HepG2 (cell line): Measurements from ENCODE around the gene ARHGAP26. TPM values are rescaled to one million over a fixed set of nuclear protein-coding genes. Genes with fewer than 3 reads are reported as not detected.

Source experiments
- ATAC-seq: fragments of 200-7000 bp; cut with Tn5 transposase; 3 replicates; pipeline ENCODE4 v1.9.1; 2020; ENCODE audit warnings: mild to moderate bottlenecking, moderate library complexity
- BruUV-seq: library from RNA; stranded (reverse); fragments of 400-500 nt; replicated peaks from 2 replicates; lab custom pipeline; 2021; lab: Mats Ljungman, UMichigan
- CTCF ChIA-PET: fragments of 300-600 bp; formaldehyde crosslinking; extraction: SDS; loops from one replicate; lab custom pipeline; 2021; ENCODE audit warnings: low total read pairs, inconsistent platforms, low intra/inter-chr PET ratio; lab: Yijun Ruan, JAX
- POLR2A ChIA-PET: fragments of 350-600 bp; sonication (Branson Sonifier 250); formaldehyde crosslinking; loops from one replicate; lab custom pipeline; 2020; ENCODE audit warnings: antibody characterized with exemption, inconsistent platforms; lab: Yijun Ruan, JAX
- DNase-seq: peaks from one replicate; pipeline ENCODE4 v3.0.0-alpha.2; 2015; ENCODE audit warnings: low spot score
- FAIRE-seq: peaks from 3 replicates; lab custom pipeline; 2011; peaks lifted over from hg19 to GRCh38; lab: Jason Lieb, UNC
- H2AFZ ChIP-seq: one replicate; pipeline ENCODE4 v1.6.1; 2011; ENCODE audit warnings: low read length, inconsistent platforms
- H3K27ac ChIP-seq: fragments of 300-600 bp; 3 replicates; pipeline ENCODE4 v1.8.0; 2011; ENCODE audit warnings: mixed run types, mild to moderate bottlenecking, mixed read lengths, low read length, inconsistent platforms; ENCODE audit not compliant: insufficient read depth; ENCODE audit errors: extremely low read length
- H3K27me3 ChIP-seq, 2 experiments: fragments of 200-600 bp in 1 of 2; 2 replicates in 1 of 2; 3 replicates in 1 of 2; pipeline versions ENCODE4 v1.6.0 to v1.8.0; 2011; ENCODE audit warnings: low read length in 2 of 2, mild to moderate bottlenecking in 2 of 2, moderate library complexity in 2 of 2, inconsistent platforms in 1 of 2; ENCODE audit not compliant: insufficient read depth in 2 of 2, control insufficient read depth in 1 of 2
- H3K36me3 ChIP-seq, 2 experiments: fragments of 200-600 bp in 1 of 2; replicated peaks in 1 of 2; 2 replicates in 1 of 2; 3 replicates in 1 of 2; pipeline versions ENCODE4 v1.5.1 to v1.8.0; 2011; ENCODE audit warnings: low read length in 2 of 2, inconsistent platforms in 1 of 2; ENCODE audit not compliant: insufficient read depth in 2 of 2, control insufficient read depth in 1 of 2
- H3K4me1 ChIP-seq: 2 replicates; pipeline ENCODE4 v1.5.1; 2012; ENCODE audit warnings: low read length, inconsistent platforms; ENCODE audit not compliant: insufficient read depth
- H3K4me2 ChIP-seq: 2 replicates; pipeline ENCODE4 v1.6.0; 2011; ENCODE audit warnings: low read depth, low read length, inconsistent platforms
- H3K4me3 ChIP-seq, 3 experiments: fragments of 200-600 bp in 1 of 3; sonication (generic), shearing (Covaris generic) in 1 of 3; replicated peaks in 1 of 3; 2 replicates each; pipeline ENCODE4 v1.5.1; 2011 to 2016; ENCODE audit warnings: low read length in 3 of 3, inconsistent platforms in 2 of 3, low read depth in 2 of 3, mild to moderate bottlenecking in 2 of 3, control low read depth in 1 of 3, mixed read lengths in 1 of 3; ENCODE audit not compliant: insufficient read depth in 1 of 3
- H3K79me2 ChIP-seq: one replicate; pipeline ENCODE4 v1.6.1; 2011; ENCODE audit warnings: low read length, inconsistent platforms; ENCODE audit not compliant: insufficient read depth
- H3K9ac ChIP-seq: 2 replicates; pipeline ENCODE4 v1.6.0; 2011; ENCODE audit warnings: mild to moderate bottlenecking, low read depth, low read length, inconsistent platforms; ENCODE audit not compliant: insufficient read depth
- H3K9me3 ChIP-seq: 2 replicates; pipeline ENCODE4 v1.5.1; 2012; ENCODE audit warnings: mild to moderate bottlenecking, low read length
- H4K20me1 ChIP-seq: 2 replicates; pipeline ENCODE4 v1.6.0; 2011; ENCODE audit warnings: inconsistent platforms, mild to moderate bottlenecking, low read length, moderate library complexity; ENCODE audit not compliant: insufficient read depth
- GTF2F1 ChIP-seq: fragments of 150-350 bp; IDR thresholded peaks from 2 replicates; pipeline ENCODE4 v1.6.1; 2014; ENCODE audit warnings: low read length
- HOXA9 ChIP-seq: sonication (generic); formaldehyde crosslinking; IDR thresholded peaks from 2 replicates; pipeline ENCODE4 v1.8.1; 2022; ENCODE audit warnings: missing genetic modification reagents, mild to moderate bottlenecking, moderate library complexity, borderline replicate concordance
- NCOA1 ChIP-seq: sonication (generic); formaldehyde crosslinking; IDR thresholded peaks from 2 replicates; pipeline ENCODE4 v1.9.0; 2021; ENCODE audit warnings: missing genetic modification reagents
- NR0B2 ChIP-seq: sonication (generic); formaldehyde crosslinking; IDR thresholded peaks from 2 replicates; pipeline ENCODE4 v1.4.0; 2020; ENCODE audit warnings: mild to moderate bottlenecking, missing genetic modification reagents
- PAWR ChIP-seq: sonication (generic); formaldehyde crosslinking; IDR thresholded peaks from 2 replicates; pipeline ENCODE4 v1.4.0; 2020; ENCODE audit warnings: missing genetic modification reagents, mild to moderate bottlenecking, borderline replicate concordance
- PHF21A ChIP-seq: sonication (generic); formaldehyde crosslinking; IDR thresholded peaks from 2 replicates; pipeline ENCODE4 v1.5.0; 2020; ENCODE audit warnings: mild to moderate bottlenecking, missing genetic modification reagents
- POLR2A ChIP-seq, 2 experiments: IDR thresholded peaks; 2 replicates each; pipeline ENCODE4 v1.6.1; 2011; ENCODE audit warnings: low read depth in 2 of 2, low read length in 2 of 2, mild to moderate bottlenecking in 1 of 2, moderate library complexity in 1 of 2; ENCODE audit not compliant: insufficient read depth in 1 of 2
- POLR2G ChIP-seq: fragments of 200-400 bp; formaldehyde crosslinking; IDR thresholded peaks from 2 replicates; pipeline ENCODE4 v1.6.1; 2018; ENCODE audit warnings: mild to moderate bottlenecking, low read depth, low read length, moderate library complexity
- RFXAP ChIP-seq: sonication (generic); formaldehyde crosslinking; IDR thresholded peaks from 2 replicates; pipeline ENCODE4 v1.4.0; 2020; ENCODE audit warnings: missing genetic modification reagents, borderline replicate concordance
- ZBTB43 ChIP-seq: sonication (generic); formaldehyde crosslinking; conservative IDR thresholded peaks from 2 replicates; pipeline ENCODE4 v1.4.0; 2020; ENCODE audit warnings: missing genetic modification reagents
- ZFY ChIP-seq: sonication (generic); formaldehyde crosslinking; IDR thresholded peaks from 2 replicates; pipeline ENCODE4 v1.4.0; 2020; ENCODE audit warnings: missing genetic modification reagents
- ZMYM3 ChIP-seq: sonication (generic); formaldehyde crosslinking; IDR thresholded peaks from 2 replicates; pipeline ENCODE4 v1.5.1; 2020; ENCODE audit warnings: mild to moderate bottlenecking, missing genetic modification reagents
- ZNF256 ChIP-seq: sonication (generic); formaldehyde crosslinking; conservative IDR thresholded peaks from 2 replicates; pipeline ENCODE4 v1.4.0; 2020; ENCODE audit warnings: missing genetic modification reagents
- ZNF704 ChIP-seq: sonication (generic); formaldehyde crosslinking; IDR thresholded peaks from 2 replicates; pipeline ENCODE4 v1.8.1; 2023; ENCODE audit warnings: mild to moderate bottlenecking, inconsistent platforms, moderate library complexity, missing genetic modification reagents, borderline replicate concordance
- ZNF747 ChIP-seq: sonication (generic); formaldehyde crosslinking; IDR thresholded peaks from 2 replicates; pipeline ENCODE4 v1.8.1; 2023; ENCODE audit warnings: missing genetic modification reagents, mild to moderate bottlenecking, borderline replicate concordance
- ZNF841 ChIP-seq: sonication (generic); formaldehyde crosslinking; IDR thresholded peaks from 2 replicates; pipeline ENCODE4 v1.8.1; 2023; ENCODE audit warnings: missing genetic modification reagents, borderline replicate concordance
- ZSCAN20 ChIP-seq: sonication (generic); formaldehyde crosslinking; IDR thresholded peaks from 2 replicates; pipeline ENCODE4 v1.4.0; 2020; ENCODE audit warnings: missing genetic modification reagents, mild to moderate bottlenecking, borderline replicate concordance
- in situ Hi-C: cut with HindIII; loops from 2 replicates; pipeline ENCODE4 v1.10.0; 2017; ENCODE audit warnings: low pct_unique_long_range_greater_than_20kb; ENCODE audit not compliant: extremely low pct_ligation_motif_present
- intact Hi-C: fragments of 100-400 bp; cut with micrococcal nuclease; formaldehyde crosslinking; loops from one replicate; pipeline ENCODE4 v1.10.0; 2022; ENCODE audit not compliant: unreplicated experiment
- polyA plus RNA-seq, 8 experiments: library from polyadenylated mRNA; depleted of rRNA in 3 of 8; stranded (reverse) in 7 of 8; unstranded in 1 of 8; fragments of >200 nt; fragmentation: Illumina TruSeq in 4 of 8; extraction: Trizol in 4 of 8; gene quantifications; 2 replicates each; pipeline versions ENCODE4 v1.2.1 to v1.2.3, GENCODE V29; 2011 to 2016; ENCODE audit warnings: low read depth in 4 of 8, missing spikeins in 1 of 8, mixed read lengths in 1 of 8; ENCODE audit not compliant: insufficient read depth in 1 of 8
- total RNA-seq, 5 experiments: library from RNA; depleted of rRNA; stranded (reverse); fragments of >200 nt; fragmentation: Illumina TruSeq; extraction: Trizol; gene quantifications; 2 replicates each; pipeline ENCODE4 v1.2.3, GENCODE V29; 2016; ENCODE audit warnings: low read depth in 1 of 5

Gene ARHGAP26
- total and polyA plus RNA-seq, 2 of the 13 experiments (the other 11 are each of a cell fraction or from before 2014, with no cell fraction given), result 9.6 to 18.2 TPM

- Histone ChIP-seq H4K20me1 (no peaks in the 10 kb centered on the region), H3K9ac (no peak overlapping the region), H3K4me2 (no peak overlapping the region), H3K27me3 (no peaks in the 10 kb centered on the region), H3K9me3 (no peaks in the 10 kb centered on the region), H3K4me1 (no peaks in the 10 kb centered on the region), H3K4me3 (no peak overlapping the region), H3K27ac (no peak overlapping the region), H3K79me2 (no peaks in the 10 kb centered on the region), H2AFZ (no peak overlapping the region), H3K36me3 (peaks cover 3 to 11% of the 10 kb centered on the region in 2 experiments; a peak in 3 of 5 replicates)
- ATAC-seq (no peak), DNase-seq (no peak), FAIRE-seq (no peak)
- TF ChIP-seq HOXA9 (CRISPR knock-in tag), result no peak
- TF ChIP-seq ZFY (CRISPR knock-in tag), result no peak
- TF ChIP-seq ZSCAN20, result no peak
- no peak for TF ChIP-seq ZMYM3
- no peak for TF ChIP-seq NR0B2 (CRISPR knock-in tag)
- TF ChIP-seq ZNF841 (CRISPR knock-in tag), result no peak
- TF ChIP-seq ZNF704 (CRISPR knock-in tag), result no peak
- no peak for TF ChIP-seq ZNF747 (CRISPR knock-in tag)
- no peak for TF ChIP-seq ZNF256
- TF ChIP-seq ZBTB43 (CRISPR knock-in tag), result no peak
- no peak for TF ChIP-seq POLR2A (IDR thresholded peaks at IDR 0.05; ENCODE audit: insufficient read depth in 1 of 2, low read depth in 2 of 2, low read length in 2 of 2)
- no peak for TF ChIP-seq PAWR (CRISPR knock-in tag)
- no peak for TF ChIP-seq GTF2F1
- no peak for TF ChIP-seq NCOA1 (CRISPR knock-in tag)
- TF ChIP-seq RFXAP (CRISPR knock-in tag), result no peak
- TF ChIP-seq POLR2G, result no peak
- TF ChIP-seq PHF21A (CRISPR knock-in tag), result no peak
- POLR2A ChIA-PET, result no interaction called here
- BruUV-seq, result no TSS peak
- in situ Hi-C loops, result no loop called here
- intact Hi-C loops, result no loop called here
- CTCF ChIA-PET, result no interaction called here
These were observed 298.5 kb downstream of the ARHGAP26 start for GRCh38 chr5:143068712-143069111.
